Measurements from ENCODE around the gene WDR82. TPM values are rescaled to one million over a fixed set of nuclear protein-coding genes. Genes with fewer than 3 reads are reported as not detected.

The WDR82 gene
- total and polyA plus RNA-seq, 9 donors: 52.6 to 103 (median 87.9) TPM

DNA sequence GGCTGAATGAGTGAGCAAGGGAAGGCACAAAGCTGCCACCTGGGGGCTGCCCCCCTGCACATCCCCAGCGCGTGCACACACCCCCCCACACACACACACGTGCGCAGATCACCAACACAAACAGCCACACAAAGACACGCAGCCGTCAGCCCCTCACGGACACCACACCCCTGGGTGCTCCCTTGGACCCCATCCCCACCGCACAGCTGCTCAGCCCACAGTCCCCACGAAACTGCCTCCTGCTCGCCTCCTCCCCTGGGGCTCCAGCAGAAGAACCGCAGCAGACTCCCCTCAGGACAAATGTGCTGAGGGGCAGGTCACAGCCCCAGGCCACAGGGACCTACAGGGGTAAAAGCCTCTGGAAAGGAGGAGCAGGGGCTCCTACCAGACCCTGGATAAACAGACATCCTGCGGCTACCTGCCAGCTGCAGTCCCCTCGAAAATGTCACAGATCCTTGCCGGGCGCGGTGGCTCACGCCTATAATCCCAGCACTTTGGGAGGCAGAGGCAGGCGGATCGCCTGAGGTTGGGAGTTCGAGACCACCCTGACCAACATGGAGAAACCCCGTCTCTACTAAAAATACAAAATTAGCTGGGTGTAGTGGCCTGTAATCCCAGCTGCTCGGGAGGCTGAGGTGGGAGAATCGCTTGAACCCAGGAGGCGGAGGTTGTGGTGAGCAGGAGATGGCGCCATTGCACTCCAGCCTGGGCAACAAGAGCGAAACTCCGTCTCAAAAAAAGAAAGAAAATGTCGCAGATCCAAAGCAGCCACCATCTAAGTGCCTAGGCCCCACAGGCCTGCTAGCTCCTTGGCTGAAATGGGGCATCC lies 46.0 kb downstream of the WDR82 start:
- WGBS (ENCODE audit: insufficient coverage): 77% methylated on average over 25 of the region's 28 CpGs
- Histone ChIP-seq H3K36me3 (ENCODE audit: control insufficient read depth, insufficient read depth, low read length) (peaks cover 65% of the 10 kb centered on the region), H3K27me3 (ENCODE audit: control insufficient read depth, insufficient read depth, low read length) (no peaks in the 10 kb centered on the region), H3K4me3 (ENCODE audit: low read length) (no peak overlapping the region), H3K4me1 (ENCODE audit: control insufficient read depth, insufficient read depth, low read length) (peaks cover 31% of the 10 kb centered on the region), H3K27ac (ENCODE audit: low read length) (no peak overlapping the region), H3K9me3 (replicated peaks; ENCODE audit: control insufficient read depth, low read depth, low read length) (no peaks in the 10 kb centered on the region)
- no peak for DNase-seq

DNA sequence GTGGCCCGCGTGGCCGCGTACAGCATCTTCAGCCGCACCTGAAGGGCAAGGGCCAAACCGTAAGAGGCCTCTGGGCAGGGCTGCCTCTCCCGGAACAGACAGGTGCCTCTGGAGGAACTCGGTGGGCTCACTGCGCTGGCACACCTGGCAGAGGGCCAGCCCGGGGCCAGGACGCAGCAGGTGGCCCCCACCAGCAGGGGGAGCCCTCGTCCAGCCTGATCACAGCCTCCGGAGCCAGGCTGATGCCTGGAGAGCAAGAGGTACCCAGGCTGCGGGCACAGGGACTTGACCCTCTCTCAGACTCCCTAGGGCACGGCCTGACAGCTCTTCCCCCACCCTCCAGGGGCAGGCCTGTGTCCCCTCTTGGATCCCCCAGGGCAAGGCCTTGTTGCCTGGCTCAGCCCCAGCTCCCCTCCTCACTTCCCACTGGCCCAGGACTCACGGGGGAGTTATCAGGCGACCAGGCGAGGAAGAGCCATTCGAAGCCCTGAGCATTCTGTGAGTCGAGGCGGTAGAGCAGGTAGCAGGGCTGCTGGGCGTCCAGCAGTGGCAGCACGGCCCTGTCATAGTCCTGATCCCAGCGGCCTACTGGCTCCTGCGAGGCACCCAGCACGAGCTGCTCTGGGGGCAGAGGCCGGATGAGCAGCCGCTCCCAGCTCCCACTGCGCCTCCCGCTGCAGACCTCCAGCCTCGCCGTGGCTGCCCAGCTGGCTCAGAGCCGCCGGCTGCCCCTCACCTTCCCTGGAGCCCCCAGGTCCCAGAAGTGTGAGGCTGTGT lies 46.8 kb downstream of the WDR82 start:
- Histone ChIP-seq H3K9me3 (replicated peaks; ENCODE audit: control insufficient read depth, low read depth, low read length) (no peaks in the 10 kb centered on the region), H3K27ac (ENCODE audit: low read length) (no peak overlapping the region), H3K36me3 (ENCODE audit: control insufficient read depth, insufficient read depth, low read length) (peaks cover 66% of the 10 kb centered on the region), H3K4me1 (ENCODE audit: control insufficient read depth, insufficient read depth, low read length) (peaks cover 23% of the 10 kb centered on the region), H3K4me3 (ENCODE audit: low read length) (no peak overlapping the region), H3K27me3 (ENCODE audit: control insufficient read depth, insufficient read depth, low read length) (no peaks in the 10 kb centered on the region)
- 70% methylated on average over 29 of the region's 34 CpGs for WGBS (ENCODE audit: insufficient coverage)
- no peak for DNase-seq

DNA sequence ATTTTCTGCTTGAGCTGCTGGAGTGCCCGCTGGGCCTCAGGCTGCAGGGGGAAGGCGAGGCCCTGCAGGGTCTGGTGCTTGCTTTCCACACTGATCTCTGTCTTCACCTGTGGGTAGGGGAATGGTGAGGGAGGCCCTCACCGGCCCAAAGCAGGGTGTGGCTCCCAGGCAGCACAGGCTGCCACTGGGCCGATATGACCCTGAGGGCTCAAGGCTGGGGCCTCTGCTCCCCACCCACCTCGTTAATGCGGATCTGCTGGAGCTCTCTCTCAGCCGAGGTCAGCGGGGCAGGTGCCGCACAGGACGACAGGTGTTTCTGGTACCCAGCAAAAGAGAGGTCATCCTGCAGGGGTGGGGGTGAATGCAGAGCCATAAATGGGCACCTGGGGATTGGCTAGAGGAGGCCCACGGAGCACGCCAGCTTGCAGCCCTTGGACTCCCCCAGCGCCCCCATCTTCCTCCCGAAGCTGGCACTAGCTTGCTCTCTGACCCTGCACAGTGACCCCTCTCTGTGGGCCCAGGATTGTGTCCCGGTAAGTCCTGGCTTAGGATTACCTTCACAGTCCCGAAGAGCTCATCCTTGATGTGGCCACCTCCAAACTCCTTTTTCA lies 47.5 kb downstream of the WDR82 start:
- Histone ChIP-seq H3K27ac (ENCODE audit: low read length) (no peak overlapping the region), H3K36me3 (ENCODE audit: control insufficient read depth, insufficient read depth, low read length) (peaks cover 66% of the 10 kb centered on the region), H3K27me3 (ENCODE audit: control insufficient read depth, insufficient read depth, low read length) (no peaks in the 10 kb centered on the region), H3K9me3 (replicated peaks; ENCODE audit: control insufficient read depth, low read depth, low read length) (no peaks in the 10 kb centered on the region), H3K4me1 (ENCODE audit: control insufficient read depth, insufficient read depth, low read length) (peaks cover 18% of the 10 kb centered on the region), H3K4me3 (ENCODE audit: low read length) (no peak overlapping the region)
- no peak for DNase-seq
- WGBS (ENCODE audit: insufficient coverage): 88% methylated on average over 14 of the region's 16 CpGs

DNA sequence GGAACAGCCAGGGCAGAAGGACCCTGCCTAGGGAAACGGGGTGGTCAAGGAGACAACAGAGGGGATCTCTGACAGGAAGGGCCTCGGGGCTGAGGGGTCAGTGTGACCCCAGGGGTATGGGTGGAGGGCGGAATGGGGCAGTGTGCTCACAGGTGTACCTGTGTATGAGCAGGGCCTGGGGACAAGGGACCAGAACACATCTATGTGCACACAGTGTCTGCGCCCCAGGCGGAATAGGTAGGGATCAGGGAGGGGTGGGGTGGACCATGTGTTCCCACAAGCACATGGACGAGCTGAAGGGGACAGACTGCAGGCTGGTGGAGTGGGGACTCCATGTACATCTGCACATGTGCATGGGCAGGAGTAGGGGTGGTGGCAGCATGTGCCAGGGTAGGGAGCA lies 48.0 kb downstream of the WDR82 start:
- peaks cover 15% of the 10 kb centered on the region for H3K4me1 ChIP-seq (ENCODE audit: control insufficient read depth, insufficient read depth, low read length)
- peaks cover 62% of the 10 kb centered on the region for H3K36me3 ChIP-seq (ENCODE audit: control insufficient read depth, insufficient read depth, low read length)
- H3K27me3 ChIP-seq (ENCODE audit: control insufficient read depth, insufficient read depth, low read length): no peaks in the 10 kb centered on the region
- no peak overlapping the region for H3K27ac ChIP-seq (ENCODE audit: low read length)
- no peak for DNase-seq
- no peak overlapping the region for H3K4me3 ChIP-seq (ENCODE audit: low read length)
- no peaks in the 10 kb centered on the region for H3K9me3 ChIP-seq (replicated peaks; ENCODE audit: control insufficient read depth, low read depth, low read length)
- 92% methylated on average over 6 of the region's 6 CpGs for WGBS (ENCODE audit: insufficient coverage)

DNA sequence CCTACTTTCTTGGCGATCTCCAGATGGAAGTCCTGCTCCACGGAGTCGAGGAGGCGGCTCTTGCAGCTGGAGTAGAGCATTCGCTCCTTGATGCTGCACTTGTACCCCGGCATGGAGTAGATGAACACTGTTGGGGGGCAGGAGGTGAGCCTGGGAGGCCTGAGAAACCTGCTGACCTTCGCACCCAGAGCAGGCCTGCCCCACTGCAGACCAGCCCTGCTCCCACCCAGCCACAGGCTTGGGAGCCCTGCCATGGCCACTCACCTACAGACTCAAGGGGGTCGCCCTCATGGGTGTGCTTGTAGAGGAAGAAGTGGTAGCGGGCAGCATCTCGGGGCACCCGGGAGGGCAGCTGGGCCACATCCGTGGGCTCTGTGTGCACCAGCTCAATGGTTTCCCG lies 48.8 kb downstream of the WDR82 start:
- Histone ChIP-seq H3K4me1 (ENCODE audit: control insufficient read depth, insufficient read depth, low read length) (peaks cover 7% of the 10 kb centered on the region), H3K27ac (ENCODE audit: low read length) (no peak overlapping the region), H3K9me3 (replicated peaks; ENCODE audit: control insufficient read depth, low read depth, low read length) (no peaks in the 10 kb centered on the region), H3K4me3 (ENCODE audit: low read length) (no peak overlapping the region), H3K36me3 (ENCODE audit: control insufficient read depth, insufficient read depth, low read length) (peaks cover 54% of the 10 kb centered on the region), H3K27me3 (ENCODE audit: control insufficient read depth, insufficient read depth, low read length) (no peaks in the 10 kb centered on the region)
- WGBS (ENCODE audit: insufficient coverage): 100% methylated on average over 6 of the region's 13 CpGs
- DNase-seq: no peak

DNA sequence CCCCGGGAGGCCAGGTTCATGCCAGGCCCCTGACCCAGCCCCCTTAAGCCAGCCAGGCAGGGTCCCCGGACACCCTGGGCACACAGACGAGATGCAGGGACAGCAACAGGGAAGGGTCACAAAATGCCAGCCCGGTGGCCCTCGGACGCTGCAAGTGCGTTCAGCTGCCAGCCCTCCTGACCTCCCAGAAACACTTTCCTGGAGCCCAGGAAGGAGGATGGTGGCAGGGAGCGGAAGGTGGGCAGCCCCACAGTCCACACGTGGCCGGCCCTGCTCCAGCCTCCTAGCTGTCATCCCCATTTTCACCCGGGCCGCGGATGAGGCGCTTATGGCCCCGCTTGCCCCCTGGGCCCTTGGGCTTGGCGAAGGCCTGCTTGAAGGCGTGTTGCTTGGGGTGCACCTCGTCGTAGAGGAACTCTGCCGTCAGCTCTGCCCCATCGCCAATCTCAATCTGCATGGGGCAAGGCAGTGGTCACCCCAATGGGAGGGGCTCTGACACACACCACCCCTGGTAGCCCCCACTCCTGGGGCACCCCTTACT lies 49.6 kb downstream of the WDR82 start:
- Histone ChIP-seq H3K36me3 (ENCODE audit: control insufficient read depth, insufficient read depth, low read length) (peaks cover 46% of the 10 kb centered on the region), H3K27ac (ENCODE audit: low read length) (no peak overlapping the region), H3K27me3 (ENCODE audit: control insufficient read depth, insufficient read depth, low read length) (no peaks in the 10 kb centered on the region), H3K4me1 (ENCODE audit: control insufficient read depth, insufficient read depth, low read length) (no peaks in the 10 kb centered on the region), H3K9me3 (replicated peaks; ENCODE audit: control insufficient read depth, low read depth, low read length) (no peaks in the 10 kb centered on the region), H3K4me3 (ENCODE audit: low read length) (no peak overlapping the region)
- DNase-seq: no peak
- 86% methylated on average over 15 of the region's 21 CpGs for WGBS (ENCODE audit: insufficient coverage)

DNA sequence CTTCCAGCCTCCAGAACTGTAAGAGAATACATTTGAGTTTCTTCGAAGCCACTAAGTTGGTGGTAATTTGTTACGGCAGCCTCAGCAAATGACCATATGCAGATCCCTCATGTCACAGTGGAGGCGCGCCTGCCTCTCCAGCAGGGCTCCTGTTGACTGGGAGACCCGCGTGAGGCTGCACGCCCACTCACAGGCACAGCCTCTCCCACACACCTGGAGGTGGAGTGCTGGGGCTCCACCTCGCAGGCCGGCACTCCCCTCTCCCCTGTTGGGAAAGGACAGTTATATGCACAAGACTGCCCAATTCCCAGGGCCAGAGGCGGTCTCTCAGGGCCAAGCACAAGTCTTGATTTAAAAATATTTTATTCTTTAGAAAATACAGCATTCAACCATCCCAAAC lies 50.2 kb downstream of the WDR82 start:
- Histone ChIP-seq H3K9me3 (replicated peaks; ENCODE audit: control insufficient read depth, low read depth, low read length) (no peaks in the 10 kb centered on the region), H3K27ac (ENCODE audit: low read length) (no peak overlapping the region), H3K36me3 (ENCODE audit: control insufficient read depth, insufficient read depth, low read length) (peaks cover 45% of the 10 kb centered on the region), H3K4me3 (ENCODE audit: low read length) (no peak overlapping the region), H3K4me1 (ENCODE audit: control insufficient read depth, insufficient read depth, low read length) (no peaks in the 10 kb centered on the region), H3K27me3 (ENCODE audit: control insufficient read depth, insufficient read depth, low read length) (no peaks in the 10 kb centered on the region)
- 78% methylated on average over 3 of the region's 10 CpGs for WGBS (ENCODE audit: insufficient coverage)
- DNase-seq: no peak

DNA sequence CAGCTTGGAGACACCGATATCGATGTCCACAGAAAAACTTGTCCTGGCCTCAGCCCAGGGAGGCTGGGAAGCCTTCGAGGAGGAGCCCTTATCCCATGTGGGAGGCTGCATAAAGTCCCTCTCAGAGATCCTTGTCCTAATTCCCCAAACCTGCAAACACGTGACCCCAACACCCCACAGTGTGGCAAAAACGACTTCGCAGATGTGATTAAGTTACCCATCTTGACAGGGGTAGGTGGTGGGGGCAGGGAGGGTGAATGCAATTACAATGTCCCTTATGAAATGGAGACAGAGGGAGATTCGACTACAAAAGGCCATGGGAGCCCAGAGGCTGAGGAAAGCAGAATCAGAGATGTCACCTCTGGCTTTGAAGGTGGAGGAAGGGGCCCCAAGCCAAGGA lies 50.7 kb downstream of the WDR82 start:
- no peak overlapping the region for H3K27ac ChIP-seq (ENCODE audit: low read length)
- WGBS (ENCODE audit: insufficient coverage): 60% methylated on average over 4 of the region's 7 CpGs
- no peak for DNase-seq
- H3K9me3 ChIP-seq (replicated peaks; ENCODE audit: control insufficient read depth, low read depth, low read length): no peaks in the 10 kb centered on the region
- H3K4me3 ChIP-seq (ENCODE audit: low read length): no peak overlapping the region
- no peaks in the 10 kb centered on the region for H3K27me3 ChIP-seq (ENCODE audit: control insufficient read depth, insufficient read depth, low read length)
- peaks cover 45% of the 10 kb centered on the region for H3K36me3 ChIP-seq (ENCODE audit: control insufficient read depth, insufficient read depth, low read length)
- H3K4me1 ChIP-seq (ENCODE audit: control insufficient read depth, insufficient read depth, low read length): no peaks in the 10 kb centered on the region

DNA sequence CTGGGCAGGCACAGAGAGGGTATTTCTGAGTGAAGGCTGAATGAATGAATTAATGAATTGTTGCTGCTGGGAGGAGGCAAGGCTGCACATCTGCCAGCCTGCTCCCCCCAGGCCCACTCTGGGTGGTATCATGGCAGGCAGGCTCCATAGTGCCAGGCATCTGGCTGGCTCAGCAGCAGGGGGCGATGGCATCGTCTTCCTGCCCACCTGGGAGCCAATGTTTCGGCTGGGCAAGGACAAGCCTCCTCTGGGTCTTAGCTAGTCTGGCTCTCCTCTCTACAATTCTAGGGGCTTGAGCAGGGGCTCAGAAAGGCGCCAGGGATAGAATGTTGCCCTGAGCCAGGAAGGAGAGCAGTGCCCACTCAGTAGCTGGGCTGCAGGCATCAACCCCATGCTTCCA lies 51.3 kb downstream of the WDR82 start:
- no peak overlapping the region for H3K27ac ChIP-seq (ENCODE audit: low read length)

More for the DNA sequence above, 51.3 kb downstream of the WDR82 start:
- Histone ChIP-seq H3K4me1 (ENCODE audit: control insufficient read depth, insufficient read depth, low read length) (peaks cover 5% of the 10 kb centered on the region), H3K4me3 (ENCODE audit: low read length) (no peak overlapping the region), H3K36me3 (ENCODE audit: control insufficient read depth, insufficient read depth, low read length) (peaks cover 41% of the 10 kb centered on the region), H3K27me3 (ENCODE audit: control insufficient read depth, insufficient read depth, low read length) (no peaks in the 10 kb centered on the region), H3K9me3 (replicated peaks; ENCODE audit: control insufficient read depth, low read depth, low read length) (no peaks in the 10 kb centered on the region)
- WGBS (ENCODE audit: insufficient coverage): 87% methylated on average over 3 of the region's 4 CpGs
- DNase-seq: no peak
